Measurements from ENCODE around the gene NECTIN4. TPM values are rescaled to one million over a fixed set of nuclear protein-coding genes. Genes with fewer than 3 reads are reported as not detected.

NECTIN4 gene
- total and polyA plus RNA-seq, 2 of the 13 experiments (the other 11 are each of a cell fraction or from before 2014, with no cell fraction given), result 5.9 to 12.4 TPM

- peak overlapping the region; percentile 49 for H2AFZ ChIP-seq (ENCODE audit: low read length)
- in situ Hi-C loops (cut with HindIII; ENCODE audit: extremely low pct_ligation_motif_present, low pct_unique_long_range_greater_than_20kb), result no loop called here
- 1% methylated on average over 11 of the region's 11 CpGs for WGBS (ENCODE audit: low lambda C conversion rate)
- TSS peak; percentile 72 for BruUV-seq (replicated peaks)
- DNase-seq (ENCODE audit: low spot score) (no peak), FAIRE-seq (no peak), ATAC-seq (peak; percentile 12; the same call in 2 of the 3 replicates)
- peak overlapping the region; percentile 90 for H3K27ac ChIP-seq (ENCODE audit: extremely low read length, insufficient read depth, low read length)
- peaks cover 0 to 2% of the 10 kb centered on the region in 2 experiments; a peak in 1 of 5 replicates for H3K36me3 ChIP-seq (replicated peaks in 1 of 2; ENCODE audit: control insufficient read depth in 1 of 2, insufficient read depth in 2 of 2, low read length in 2 of 2)
- no peaks in the 10 kb centered on the region for H4K20me1 ChIP-seq (ENCODE audit: insufficient read depth, low read length)
- peak overlapping the region; percentile 72 for H3K4me2 ChIP-seq (ENCODE audit: low read depth, low read length)
- CTCF ChIA-PET (ENCODE audit: low intra/inter-chr PET ratio, low total read pairs), result no interaction called here
- POLR2A ChIA-PET, result interaction anchor here (0.8 to 3.5 kb wide), 15 partner anchors 20 to 180 kb away, joined by 3 to 43 read pairs (median 7); partner anchors contain the start of genes APOA2, F11R, KLHDC9 and NDUFS2
- H3K27me3 ChIP-seq (ENCODE audit: control insufficient read depth in 1 of 2, insufficient read depth in 2 of 2, low read length in 2 of 2), result no peaks in the 10 kb centered on the region; a peak in 1 of 5 replicates
- H3K9ac ChIP-seq (ENCODE audit: insufficient read depth, low read depth, low read length), result peak overlapping the region; percentile 85
- H3K79me2 ChIP-seq (ENCODE audit: insufficient read depth, low read length), result peaks cover 31% of the 10 kb centered on the region
- H3K4me1 ChIP-seq (ENCODE audit: insufficient read depth, low read length), result peaks cover 27% of the 10 kb centered on the region
- intact Hi-C loops (cut with micrococcal nuclease; ENCODE audit: unreplicated experiment), result loop anchor here (2.0 to 10.0 kb wide), 2 partner anchors 20 to 138 kb away; partner anchors contain the start of gene UFC1
- no peaks in the 10 kb centered on the region for H3K9me3 ChIP-seq (ENCODE audit: low read length)
- peak overlapping the region; percentile 79 to 82 (median 80) for H3K4me3 ChIP-seq (replicated peaks in 1 of 3; ENCODE audit: insufficient read depth in 1 of 3, low read depth in 2 of 3, low read length in 3 of 3)
- no peak for TF ChIP-seq ZHX1 (CRISPR knock-in tag; IDR thresholded peaks at IDR 0.05; ENCODE audit: low read depth)
- TF ChIP-seq ZNF747 (CRISPR knock-in tag; IDR thresholded peaks at IDR 0.05; ENCODE audit: borderline replicate concordance), result no peak
- no peak for TF ChIP-seq GMEB1 (CRISPR knock-in tag; IDR thresholded peaks at IDR 0.05; ENCODE audit: borderline replicate concordance)
- peak; percentile 86; the same call in 1 of the 2 replicates for TF ChIP-seq ELF4 (CRISPR knock-in tag; IDR thresholded peaks at IDR 0.05; ENCODE audit: borderline replicate concordance)
- TF ChIP-seq ZNF234 (CRISPR knock-in tag; conservative IDR thresholded peaks at IDR 0.05), result no peak
- no peak for TF ChIP-seq ZNF276 (CRISPR knock-in tag; IDR thresholded peaks at IDR 0.05; ENCODE audit: low read depth)
- TF ChIP-seq KDM5A (IDR thresholded peaks at IDR 0.05; ENCODE audit: borderline replicate concordance, low read length), result no peak
- TF ChIP-seq ZBTB14 (CRISPR knock-in tag; IDR thresholded peaks at IDR 0.05), result 0 out of 2 replicates have a peak, but pooled peaks have one; percentile 18
- no peak for TF ChIP-seq RAD21 (CRISPR knock-in tag; IDR thresholded peaks at IDR 0.05)
- 0 out of 2 replicates have a peak, but pooled peaks have one; percentile 23 for TF ChIP-seq ZNF772 (CRISPR knock-in tag; IDR thresholded peaks at IDR 0.05)
- TF ChIP-seq DNMT1 (CRISPR knock-in tag; IDR thresholded peaks at IDR 0.05), result no peak
- TF ChIP-seq ASH2L (IDR thresholded peaks at IDR 0.05; ENCODE audit: insufficient read length, low read depth, low read length), result no peak
These were observed 43.9 kb upstream of the NECTIN4 start for GRCh38 chr1:161133220-161133740.

Measured in HepG2 (cell line).